Endothelial cell of umbilical vein (primary cell): ENCODE measurements around the gene SLFN13. TPM values are rescaled to one million over a fixed set of nuclear protein-coding genes. Genes with fewer than 3 reads are reported as not detected.

Experiments used
- BruUV-seq: library from RNA; stranded (reverse); fragments of 400-500 nt; replicated peaks from 2 replicates; lab custom pipeline; 2021; lab: Mats Ljungman, UMichigan
- CTCF ChIA-PET: fragments of 300-600, 350-600 bp; sonication (Branson Sonifier 250); formaldehyde crosslinking; loops from one replicate; lab custom pipeline; 2021; ENCODE audit warnings: antibody characterized with exemption, inconsistent platforms; lab: Charles Lee
- POLR2A ChIA-PET: fragments of 300-600, 350-600 bp; sonication (Branson Sonifier 250); formaldehyde crosslinking; loops from one replicate; lab custom pipeline; 2021; ENCODE audit warnings: antibody characterized with exemption, inconsistent platforms; lab: Charles Lee
- DNase-seq: peaks from one replicate; pipeline ENCODE4 v3.0.0-alpha.2; 2011; ENCODE audit warnings: low read depth, low spot score
- FAIRE-seq: peaks from 2 replicates; lab custom pipeline; 2011; peaks lifted over from hg19 to GRCh38; lab: Jason Lieb, UNC
- H2AFZ ChIP-seq: 2 replicates; pipeline ENCODE4 v1.6.0; 2012; ENCODE audit warnings: low read depth, low read length, control low read depth, inconsistent platforms
- H3K27ac ChIP-seq: 2 replicates; pipeline ENCODE4 v1.5.1; 2011; ENCODE audit warnings: low read depth, mild to moderate bottlenecking, control low read depth, low read length, moderate library complexity; ENCODE audit not compliant: insufficient read depth
- H3K27me3 ChIP-seq, 2 experiments: 2 replicates each; pipeline versions ENCODE4 v1.6.0 to v1.6.1; 2011; ENCODE audit warnings: low read length in 2 of 2, mixed read lengths in 1 of 2; ENCODE audit not compliant: control insufficient read depth in 2 of 2, insufficient read depth in 2 of 2
- H3K36me3 ChIP-seq, 2 experiments: 2 replicates in 1 of 2; 3 replicates in 1 of 2; pipeline ENCODE4 v1.5.1; 2011; ENCODE audit warnings: low read length in 2 of 2, mild to moderate bottlenecking in 1 of 2, moderate library complexity in 1 of 2; ENCODE audit not compliant: control insufficient read depth in 2 of 2, insufficient read depth in 2 of 2; ENCODE audit errors: extremely low read depth in 1 of 2
- H3K4me1 ChIP-seq: 3 replicates; pipeline ENCODE4 v1.5.1; 2011; ENCODE audit warnings: mild to moderate bottlenecking, low read length; ENCODE audit not compliant: control insufficient read depth, insufficient read depth; ENCODE audit errors: extremely low read depth
- H3K4me2 ChIP-seq: 2 replicates; pipeline ENCODE4 v1.6.1; 2011; ENCODE audit warnings: low read length, control low read depth, mixed read lengths; ENCODE audit not compliant: insufficient read depth
- H3K4me3 ChIP-seq, 3 experiments: fragments of 200-600 bp in 1 of 3; sonication (generic), shearing (Covaris generic) in 1 of 3; replicated peaks in 1 of 3; 2 replicates each; pipeline ENCODE4 v1.5.1; 2011 to 2016; ENCODE audit warnings: control low read depth in 3 of 3, low read length in 3 of 3, mild to moderate bottlenecking in 2 of 3, inconsistent platforms in 1 of 3, low read depth in 1 of 3, moderate library complexity in 1 of 3; ENCODE audit not compliant: insufficient read depth in 1 of 3
- H3K79me2 ChIP-seq: 2 replicates; pipeline ENCODE4 v1.6.0; 2012; ENCODE audit warnings: low read length, inconsistent platforms; ENCODE audit not compliant: control insufficient read depth, insufficient read depth
- H3K9ac ChIP-seq: replicated peaks from 2 replicates; pipeline ENCODE3; 2011; ENCODE audit warnings: low read length, control low read depth; ENCODE audit not compliant: insufficient read depth; ENCODE audit errors: extremely low read depth
- H3K9me1 ChIP-seq: replicated peaks from 3 replicates; pipeline ENCODE4 v1.6.0; 2011; ENCODE audit warnings: mild to moderate bottlenecking, low read length; ENCODE audit not compliant: control insufficient read depth, insufficient read depth; ENCODE audit errors: extremely low read depth
- H3K9me3 ChIP-seq: replicated peaks from 2 replicates; pipeline ENCODE4 v1.5.1; 2012; ENCODE audit warnings: low read length, inconsistent platforms; ENCODE audit not compliant: control insufficient read depth, insufficient read depth
- H4K20me1 ChIP-seq: replicated peaks from 2 replicates; pipeline ENCODE3; 2011; ENCODE audit warnings: mild to moderate bottlenecking, low read length; ENCODE audit not compliant: control insufficient read depth, insufficient read depth; ENCODE audit errors: extremely low read depth
- EZH2 ChIP-seq: IDR thresholded peaks from 2 replicates; pipeline ENCODE4 v1.6.1; 2012; ENCODE audit warnings: borderline replicate concordance, low read depth, mild to moderate bottlenecking, moderate library complexity, low read length, inconsistent platforms; ENCODE audit not compliant: severe bottlenecking
- FOS ChIP-seq: IDR thresholded peaks from 2 replicates; pipeline ENCODE4 v1.6.1; 2011; ENCODE audit warnings: mild to moderate bottlenecking, low read length, moderate library complexity, borderline replicate concordance; ENCODE audit not compliant: insufficient read depth
- GATA2 ChIP-seq: IDR thresholded peaks from 2 replicates; pipeline ENCODE4 v1.7.0; 2011; ENCODE audit warnings: low read depth, mild to moderate bottlenecking, moderate library complexity, mixed read lengths, low read length; ENCODE audit not compliant: insufficient read length, insufficient read depth
- JUN ChIP-seq: IDR thresholded peaks from 2 replicates; pipeline ENCODE4 v1.6.1; 2011; ENCODE audit warnings: borderline replicate concordance, low read depth; ENCODE audit not compliant: insufficient read length, insufficient read depth
- MYC ChIP-seq: IDR thresholded peaks from one replicate; pipeline ENCODE4 v1.6.1; 2011; ENCODE audit warnings: mild to moderate bottlenecking, low read depth, low read length
- POLR2A ChIP-seq: IDR thresholded peaks from 2 replicates; pipeline ENCODE4 v1.6.1; 2012; ENCODE audit warnings: low read depth, mild to moderate bottlenecking, control low read depth, low read length
- POLR2AphosphoS5 ChIP-seq: IDR thresholded peaks from 2 replicates; pipeline ENCODE4 v1.6.1; 2012; ENCODE audit warnings: low read depth, mild to moderate bottlenecking, control low read depth, low read length, moderate library complexity; ENCODE audit not compliant: insufficient read depth
- dilution Hi-C: fragments of 300-500 bp; cut with MboI; formaldehyde crosslinking; loops from one replicate; pipeline ENCODE4 v1.15.0; 2019; ENCODE audit warnings: low sequenced_read_pairs; ENCODE audit not compliant: extremely low pct_ligation_motif_present
- intact Hi-C: fragments of 100-400 bp; cut with micrococcal nuclease; formaldehyde crosslinking; loops from one replicate; pipeline ENCODE4 v1.10.0; 2022
- polyA plus RNA-seq, 4 experiments: library from polyadenylated mRNA; depleted of rRNA in 3 of 4; stranded (reverse) in 3 of 4; unstranded in 1 of 4; fragments of >200 nt; gene quantifications; 2 replicates each; pipeline versions ENCODE4 v1.2.1 to v1.2.3, GENCODE V29; 2011 to 2012; ENCODE audit warnings: missing spikeins in 1 of 4
- total RNA-seq: library from RNA; stranded (reverse); gene quantifications from 2 replicates; pipeline ENCODE4 v1.2.3, GENCODE V29; 2021
- TF ChIP-seq, protein P1 (sequence below): IDR thresholded peaks from 2 replicates; pipeline ENCODE4 v1.6.1; 2011; ENCODE audit not compliant: insufficient read depth, insufficient read length
- TF ChIP-seq, protein P2 (sequence below), 2 donors: IDR thresholded peaks; 1 replicate in 1 of 2; 2 replicates in 1 of 2; pipeline ENCODE4 v1.5.1; 2011; ENCODE audit warnings: low read length in 2 of 2, mild to moderate bottlenecking in 2 of 2, moderate library complexity in 2 of 2, control low read depth in 1 of 2, inconsistent platforms in 1 of 2, low read depth in 1 of 2; ENCODE audit not compliant: insufficient read depth in 1 of 2; ENCODE audit errors: extremely low read depth in 1 of 2

The SLFN13 gene
- total and polyA plus RNA-seq, 2 donors (not counting 3 experiments of a cell fraction or from before 2014, with no cell fraction given): 2.3 to 13.7 TPM

DNA sequence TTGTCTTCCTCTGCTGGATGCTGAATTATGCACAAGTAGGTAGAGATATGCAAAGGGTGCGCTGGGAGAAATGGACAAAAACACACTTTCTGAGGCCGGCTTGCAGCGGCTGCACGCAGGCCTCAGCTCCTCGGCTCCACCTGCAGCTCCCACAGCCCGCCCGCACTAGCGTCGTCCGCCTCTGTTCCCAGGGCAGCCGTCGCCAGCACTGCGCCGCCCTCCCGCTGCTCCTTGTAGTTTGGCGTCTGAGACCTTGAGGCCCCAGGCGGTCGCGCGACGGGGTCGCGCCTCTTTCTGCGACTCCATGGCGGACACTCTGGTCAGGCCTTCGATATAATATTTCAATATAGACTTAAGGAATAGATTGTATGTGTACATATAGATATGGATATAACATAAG, 41.0 kb downstream of the SLFN13 start:
- dilution Hi-C loops (no loop called here), intact Hi-C loops (no loop called here)
- no peaks in the 10 kb centered on the region for H3K9me3 ChIP-seq
- TF ChIP-seq EZH2 (no peak), FOS (no peak), GATA2 (no peak), MYC (no peak), JUN (no peak), POLR2A (no peak), POLR2AphosphoS5 (no peak)
- TF ChIP-seq, protein P1, sequence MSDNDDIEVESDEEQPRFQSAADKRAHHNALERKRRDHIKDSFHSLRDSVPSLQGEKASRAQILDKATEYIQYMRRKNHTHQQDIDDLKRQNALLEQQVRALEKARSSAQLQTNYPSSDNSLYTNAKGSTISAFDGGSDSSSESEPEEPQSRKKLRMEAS: no peak
- TF ChIP-seq, protein P2, sequence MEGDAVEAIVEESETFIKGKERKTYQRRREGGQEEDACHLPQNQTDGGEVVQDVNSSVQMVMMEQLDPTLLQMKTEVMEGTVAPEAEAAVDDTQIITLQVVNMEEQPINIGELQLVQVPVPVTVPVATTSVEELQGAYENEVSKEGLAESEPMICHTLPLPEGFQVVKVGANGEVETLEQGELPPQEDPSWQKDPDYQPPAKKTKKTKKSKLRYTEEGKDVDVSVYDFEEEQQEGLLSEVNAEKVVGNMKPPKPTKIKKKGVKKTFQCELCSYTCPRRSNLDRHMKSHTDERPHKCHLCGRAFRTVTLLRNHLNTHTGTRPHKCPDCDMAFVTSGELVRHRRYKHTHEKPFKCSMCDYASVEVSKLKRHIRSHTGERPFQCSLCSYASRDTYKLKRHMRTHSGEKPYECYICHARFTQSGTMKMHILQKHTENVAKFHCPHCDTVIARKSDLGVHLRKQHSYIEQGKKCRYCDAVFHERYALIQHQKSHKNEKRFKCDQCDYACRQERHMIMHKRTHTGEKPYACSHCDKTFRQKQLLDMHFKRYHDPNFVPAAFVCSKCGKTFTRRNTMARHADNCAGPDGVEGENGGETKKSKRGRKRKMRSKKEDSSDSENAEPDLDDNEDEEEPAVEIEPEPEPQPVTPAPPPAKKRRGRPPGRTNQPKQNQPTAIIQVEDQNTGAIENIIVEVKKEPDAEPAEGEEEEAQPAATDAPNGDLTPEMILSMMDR (IDR thresholded peaks at IDR 0.05; ENCODE audit: extremely low read depth in 1 of 2, insufficient read depth in 1 of 2, low read depth in 1 of 2, low read length in 2 of 2): no peak
- no peak overlapping the region for H3K4me2 ChIP-seq
- no peak for DNase-seq
- H3K27ac ChIP-seq: no peak overlapping the region
- ChIA-PET POLR2A (no interaction called here), CTCF (no interaction called here)
- no TSS peak for BruUV-seq
- peaks cover 14 to 24% of the 10 kb centered on the region in 2 experiments for H3K36me3 ChIP-seq
- no peak overlapping the region for H2AFZ ChIP-seq
- no peaks in the 10 kb centered on the region for H3K9me1 ChIP-seq
- H3K9ac ChIP-seq: no peak overlapping the region
- no peaks in the 10 kb centered on the region for H3K4me1 ChIP-seq
- H3K79me2 ChIP-seq: peaks cover 2% of the 10 kb centered on the region
- H3K4me3 ChIP-seq: no peak overlapping the region
- H4K20me1 ChIP-seq: no peaks in the 10 kb centered on the region
- FAIRE-seq: no peak
- H3K27me3 ChIP-seq: no peaks in the 10 kb centered on the region
